ENCODE results near the gene USHBP1.

- TF ChIP-seq CHD2 (IDR thresholded peaks at IDR 0.05; ENCODE audit: low read length, partially characterized antibody) (no peak), HMGXB4 (CRISPR knock-in tag; IDR thresholded peaks at IDR 0.05; ENCODE audit: borderline replicate concordance) (no peak), GATA3 (IDR thresholded peaks at IDR 0.05; ENCODE audit: borderline replicate concordance) (no peak), USF2 (IDR thresholded peaks at IDR 0.05) (no peak)
- TF ChIP-seq, protein P1, sequence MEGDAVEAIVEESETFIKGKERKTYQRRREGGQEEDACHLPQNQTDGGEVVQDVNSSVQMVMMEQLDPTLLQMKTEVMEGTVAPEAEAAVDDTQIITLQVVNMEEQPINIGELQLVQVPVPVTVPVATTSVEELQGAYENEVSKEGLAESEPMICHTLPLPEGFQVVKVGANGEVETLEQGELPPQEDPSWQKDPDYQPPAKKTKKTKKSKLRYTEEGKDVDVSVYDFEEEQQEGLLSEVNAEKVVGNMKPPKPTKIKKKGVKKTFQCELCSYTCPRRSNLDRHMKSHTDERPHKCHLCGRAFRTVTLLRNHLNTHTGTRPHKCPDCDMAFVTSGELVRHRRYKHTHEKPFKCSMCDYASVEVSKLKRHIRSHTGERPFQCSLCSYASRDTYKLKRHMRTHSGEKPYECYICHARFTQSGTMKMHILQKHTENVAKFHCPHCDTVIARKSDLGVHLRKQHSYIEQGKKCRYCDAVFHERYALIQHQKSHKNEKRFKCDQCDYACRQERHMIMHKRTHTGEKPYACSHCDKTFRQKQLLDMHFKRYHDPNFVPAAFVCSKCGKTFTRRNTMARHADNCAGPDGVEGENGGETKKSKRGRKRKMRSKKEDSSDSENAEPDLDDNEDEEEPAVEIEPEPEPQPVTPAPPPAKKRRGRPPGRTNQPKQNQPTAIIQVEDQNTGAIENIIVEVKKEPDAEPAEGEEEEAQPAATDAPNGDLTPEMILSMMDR (IDR thresholded peaks at IDR 0.05): no peak
Observed at GRCh38 chr19:17243211-17243829, 21.2 kb downstream of the USHBP1 start.
